ENCODE results near the gene RER1. TPM values are rescaled to one million over a fixed set of nuclear protein-coding genes. Genes with fewer than 3 reads are reported as not detected.

The RER1 gene, protein sequence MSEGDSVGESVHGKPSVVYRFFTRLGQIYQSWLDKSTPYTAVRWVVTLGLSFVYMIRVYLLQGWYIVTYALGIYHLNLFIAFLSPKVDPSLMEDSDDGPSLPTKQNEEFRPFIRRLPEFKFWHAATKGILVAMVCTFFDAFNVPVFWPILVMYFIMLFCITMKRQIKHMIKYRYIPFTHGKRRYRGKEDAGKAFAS
- total RNA-seq: 10 to 100 TPM; 38.8 to 47.2 TPM

DNA sequence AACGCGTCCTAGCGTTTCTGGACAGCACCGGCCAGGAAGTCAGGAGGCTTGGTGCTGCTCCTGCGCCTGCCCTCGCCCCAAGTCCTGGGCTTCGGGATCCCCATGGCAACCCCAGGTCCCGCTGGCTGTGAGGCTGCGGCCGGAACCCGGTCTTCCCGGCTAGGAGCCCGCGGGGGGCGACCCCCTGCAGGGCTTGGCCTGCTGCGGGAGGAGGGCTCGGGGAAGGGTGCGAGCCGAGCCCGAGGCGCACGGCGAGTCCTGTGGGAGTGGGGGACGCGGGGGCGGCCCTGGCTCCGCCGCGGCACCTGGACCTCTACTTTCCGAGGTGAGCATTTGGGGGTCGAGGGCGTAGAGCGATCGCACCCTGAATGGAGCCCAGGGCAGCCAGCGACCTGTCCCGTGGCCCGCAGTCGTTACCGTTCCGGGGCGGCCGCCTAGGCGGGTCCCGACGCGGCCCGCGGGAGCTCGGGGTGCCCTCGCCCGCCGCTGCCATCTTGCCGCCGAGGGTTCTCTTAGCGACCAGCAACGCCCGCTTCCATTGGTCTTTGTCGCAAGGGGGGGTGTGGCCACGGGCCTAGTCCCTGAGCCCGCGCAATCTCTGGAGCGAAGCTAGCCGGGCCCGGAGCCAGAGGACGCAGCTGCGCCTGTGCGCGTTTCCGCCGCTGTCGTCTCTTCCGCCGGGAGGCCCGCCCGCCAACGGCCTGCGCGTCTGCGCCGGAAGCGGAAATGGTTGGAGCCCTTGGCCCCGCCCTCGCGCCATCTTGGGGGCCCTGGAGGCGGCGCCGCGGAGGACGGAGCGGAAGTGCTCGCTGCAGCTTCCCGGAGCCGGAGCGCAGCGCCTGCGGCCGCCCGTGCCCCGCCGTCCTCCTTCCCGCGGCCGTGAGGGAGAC, at the start of gene RER1, which contains the start of gene MORN1:
RER1 (plus strand) TSS at position 801 of the 890 bp plus-strand sequence. CDS start 3,950 bp downstream, outside the sequence.
MORN1 (minus strand) TSS at position 514 of the 890 bp plus-strand sequence; CDS start at position 493, 21 bp downstream.
- Histone ChIP-seq H3K36me3 (peaks cover 8% of the 10 kb centered on the region), H3K9me3 (no peaks in the 10 kb centered on the region), H3K27ac (peak within 1 kb of the TSS; percentile 71 to 80), H3K4me1 (peaks cover 0 to 39% of the 10 kb centered on the region in 2 donors), H3K27me3 (no peaks in the 10 kb centered on the region), H3K4me3 (peak within 1 kb of the TSS; percentile 72 to 90)
- TF ChIP-seq, protein P1, sequence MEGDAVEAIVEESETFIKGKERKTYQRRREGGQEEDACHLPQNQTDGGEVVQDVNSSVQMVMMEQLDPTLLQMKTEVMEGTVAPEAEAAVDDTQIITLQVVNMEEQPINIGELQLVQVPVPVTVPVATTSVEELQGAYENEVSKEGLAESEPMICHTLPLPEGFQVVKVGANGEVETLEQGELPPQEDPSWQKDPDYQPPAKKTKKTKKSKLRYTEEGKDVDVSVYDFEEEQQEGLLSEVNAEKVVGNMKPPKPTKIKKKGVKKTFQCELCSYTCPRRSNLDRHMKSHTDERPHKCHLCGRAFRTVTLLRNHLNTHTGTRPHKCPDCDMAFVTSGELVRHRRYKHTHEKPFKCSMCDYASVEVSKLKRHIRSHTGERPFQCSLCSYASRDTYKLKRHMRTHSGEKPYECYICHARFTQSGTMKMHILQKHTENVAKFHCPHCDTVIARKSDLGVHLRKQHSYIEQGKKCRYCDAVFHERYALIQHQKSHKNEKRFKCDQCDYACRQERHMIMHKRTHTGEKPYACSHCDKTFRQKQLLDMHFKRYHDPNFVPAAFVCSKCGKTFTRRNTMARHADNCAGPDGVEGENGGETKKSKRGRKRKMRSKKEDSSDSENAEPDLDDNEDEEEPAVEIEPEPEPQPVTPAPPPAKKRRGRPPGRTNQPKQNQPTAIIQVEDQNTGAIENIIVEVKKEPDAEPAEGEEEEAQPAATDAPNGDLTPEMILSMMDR (IDR thresholded peaks at IDR 0.05): no peak
- peak; percentile 98 for DNase-seq (ENCODE audit: low spot score)

DNA sequence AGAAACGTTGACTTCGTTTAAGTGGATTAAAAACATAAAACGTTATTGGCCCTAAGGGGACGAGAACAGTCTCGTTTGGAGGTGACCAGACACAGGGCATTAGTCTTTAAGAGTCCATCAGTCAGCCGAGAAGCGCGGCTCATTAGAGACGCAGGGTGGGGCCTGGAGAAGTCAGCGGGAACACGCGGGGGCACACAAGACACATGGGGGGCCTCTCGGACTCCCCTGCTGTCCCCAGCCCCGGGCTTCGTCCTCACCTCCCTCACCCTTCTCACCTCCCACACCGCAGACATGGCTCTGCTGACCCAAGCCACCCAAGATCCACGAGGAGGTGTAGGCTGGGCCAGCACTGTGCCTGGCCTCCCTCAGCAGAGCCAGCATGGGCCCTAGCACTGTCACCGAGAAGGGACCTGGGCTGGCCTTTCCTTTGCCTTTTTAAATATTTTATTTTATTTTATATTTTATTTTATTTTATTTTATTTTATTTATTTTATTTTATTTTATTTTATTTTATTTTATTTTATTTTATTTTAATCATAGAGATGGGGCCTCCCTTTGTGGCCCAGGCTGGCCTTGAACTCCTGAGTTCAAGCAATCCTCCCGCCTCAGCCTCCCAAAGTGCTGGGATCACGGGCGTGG, 49.1 kb upstream of the RER1 start:
- Histone ChIP-seq H3K36me3 (no peaks in the 10 kb centered on the region), H3K27ac (no peak overlapping the region), H3K9me3 (no peaks in the 10 kb centered on the region), H3K4me1 (no peaks in the 10 kb centered on the region), H3K4me3 (no peak overlapping the region), H3K27me3 (no peaks in the 10 kb centered on the region)
- DNase-seq (ENCODE audit: low spot score): no peak
- TF ChIP-seq, protein P1 (IDR thresholded peaks at IDR 0.05): no peak

DNA sequence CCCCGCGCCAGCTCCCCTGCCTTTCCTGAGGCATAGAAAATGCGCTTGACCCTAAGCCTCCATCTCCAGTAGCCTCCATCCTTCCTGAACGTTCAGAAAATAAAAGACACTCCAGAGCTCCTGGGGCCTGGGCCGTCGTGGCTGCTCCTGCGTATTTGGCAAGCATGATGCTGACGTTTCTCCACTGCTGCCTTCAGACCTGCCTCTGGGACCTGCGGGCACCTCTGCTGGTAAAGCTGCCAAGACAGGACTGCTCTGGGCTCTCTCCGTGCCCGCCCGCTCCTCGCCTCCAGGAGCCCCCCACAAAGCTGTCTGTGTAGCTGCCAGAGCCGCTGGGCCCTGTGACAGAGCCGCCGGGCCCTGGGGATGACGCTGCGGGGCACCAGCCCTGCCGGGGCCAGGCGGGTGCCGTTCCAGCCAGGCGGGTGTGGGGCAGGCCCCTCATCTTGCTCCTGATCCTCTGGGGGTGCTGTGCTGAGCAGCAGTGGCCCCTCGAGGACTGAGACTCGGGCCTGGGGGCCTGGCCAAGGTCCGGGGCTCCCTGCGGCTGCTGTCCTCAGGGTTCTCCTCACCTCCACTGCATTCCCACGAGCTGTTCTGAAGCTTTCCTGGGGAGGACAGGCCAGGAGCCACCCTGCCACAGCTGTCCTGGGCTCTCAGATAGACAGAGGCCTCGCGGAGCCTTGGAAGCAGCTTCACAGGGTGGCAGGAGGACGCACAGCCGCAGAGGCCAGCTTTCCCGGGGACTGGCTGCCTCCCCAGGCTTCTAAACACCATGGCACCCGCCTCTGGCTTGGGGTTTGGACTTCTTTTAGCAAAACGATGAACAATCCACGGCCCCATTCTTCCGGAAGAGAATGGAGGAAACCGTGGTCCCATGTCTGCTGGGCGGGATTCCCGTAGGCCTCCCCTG, 48.4 kb upstream of the RER1 start:
- H3K36me3 ChIP-seq: no peaks in the 10 kb centered on the region
- no peaks in the 10 kb centered on the region for H3K9me3 ChIP-seq
- no peak overlapping the region for H3K27ac ChIP-seq
- H3K4me3 ChIP-seq: no peak overlapping the region
- TF ChIP-seq, protein P1 (IDR thresholded peaks at IDR 0.05): no peak
- H3K27me3 ChIP-seq: no peaks in the 10 kb centered on the region
- no peak for DNase-seq (ENCODE audit: low spot score)
- no peaks in the 10 kb centered on the region for H3K4me1 ChIP-seq

DNA sequence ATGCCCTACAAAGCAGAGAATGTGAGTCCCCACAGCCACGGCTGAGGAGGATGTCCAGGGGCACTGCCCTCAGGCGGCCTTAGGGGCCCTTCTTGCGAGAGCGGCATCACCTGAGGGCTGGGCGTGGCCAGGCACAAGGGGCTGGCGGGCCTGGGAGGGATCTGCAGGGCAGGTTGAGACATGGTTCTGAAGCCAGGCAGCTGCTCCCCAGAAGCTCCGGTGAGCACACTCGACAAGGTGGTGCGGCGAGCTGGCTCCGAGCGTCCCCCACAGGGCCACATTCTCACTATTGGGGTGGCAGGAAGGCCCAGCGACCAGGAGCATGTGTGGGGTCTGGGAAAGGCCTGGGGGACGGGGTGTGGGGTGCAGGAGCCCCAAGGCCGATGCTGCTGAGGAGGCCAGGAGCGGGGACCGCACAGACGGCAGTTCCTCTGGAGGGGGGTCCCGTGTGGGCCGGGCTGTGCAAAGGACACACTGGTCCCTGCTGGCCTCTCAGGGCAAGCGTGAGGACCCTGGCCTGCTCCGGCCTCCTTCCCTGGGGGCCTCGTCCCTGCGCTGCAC, 47.4 kb upstream of the RER1 start:
- Histone ChIP-seq H3K4me1 (no peaks in the 10 kb centered on the region), H3K27ac (no peak overlapping the region), H3K27me3 (no peaks in the 10 kb centered on the region), H3K36me3 (no peaks in the 10 kb centered on the region), H3K4me3 (no peak overlapping the region), H3K9me3 (no peaks in the 10 kb centered on the region)
- TF ChIP-seq, protein P1 (IDR thresholded peaks at IDR 0.05): no peak
- no peak for DNase-seq (ENCODE audit: low spot score)
